WTC11 (cell line): ENCODE results near the gene CSNK1A1L.

Experiments used
- ESRRA ChIP-seq: sonication (generic); formaldehyde crosslinking; IDR thresholded peaks from 2 replicates; pipeline ENCODE4 v1.8.1; 2022; ENCODE audit warnings: mild to moderate bottlenecking, missing genetic modification reagents, borderline replicate concordance
- FOXJ3 ChIP-seq: sonication (generic); formaldehyde crosslinking; IDR thresholded peaks from 2 replicates; pipeline ENCODE4 v1.9.0; 2021; ENCODE audit warnings: missing genetic modification reagents, mild to moderate bottlenecking, borderline replicate concordance
- FOXK1 ChIP-seq: sonication (generic); formaldehyde crosslinking; IDR thresholded peaks from 2 replicates; pipeline ENCODE4 v1.8.0; 2022; ENCODE audit warnings: mild to moderate bottlenecking, moderate library complexity, missing genetic modification reagents
- FOXP1 ChIP-seq: sonication (generic); formaldehyde crosslinking; IDR thresholded peaks from 2 replicates; pipeline ENCODE4 v1.8.0; 2022; ENCODE audit warnings: missing genetic modification reagents, mild to moderate bottlenecking, moderate library complexity, borderline replicate concordance
- MXD4 ChIP-seq: fragments of 250-450 bp; sonication (Bioruptor Pico); IDR thresholded peaks from 2 replicates; pipeline ENCODE4 v1.8.0; 2021; ENCODE audit warnings: mild to moderate bottlenecking, moderate library complexity, borderline replicate concordance
- NR2C2 ChIP-seq: sonication (generic); formaldehyde crosslinking; IDR thresholded peaks from 2 replicates; pipeline ENCODE4 v1.8.0; 2022; ENCODE audit warnings: mild to moderate bottlenecking, missing genetic modification reagents
- USF1 ChIP-seq: sonication (generic); formaldehyde crosslinking; IDR thresholded peaks from 2 replicates; pipeline ENCODE4 v1.8.0; 2022; ENCODE audit warnings: mild to moderate bottlenecking, missing genetic modification reagents
- USF2 ChIP-seq: sonication (generic); formaldehyde crosslinking; IDR thresholded peaks from 2 replicates; pipeline ENCODE4 v1.8.1; 2023; ENCODE audit warnings: mild to moderate bottlenecking, missing genetic modification reagents, moderate library complexity
- TF ChIP-seq, protein P1 (sequence below): sonication (generic); formaldehyde crosslinking; IDR thresholded peaks from 2 replicates; pipeline ENCODE4 v1.8.1; 2022; ENCODE audit warnings: low read depth, missing genetic modification reagents, borderline replicate concordance
- TF ChIP-seq, protein P2 (sequence below): fragments of 200-600 bp; IDR thresholded peaks from 2 replicates; pipeline ENCODE4 v1.8.0; 2022; ENCODE audit warnings: antibody characterized with exemption
- TF ChIP-seq, protein P3 (sequence below): sonication (generic); formaldehyde crosslinking; IDR thresholded peaks from 2 replicates; pipeline ENCODE4 v1.8.1; 2022; ENCODE audit warnings: mild to moderate bottlenecking, missing genetic modification reagents, moderate library complexity, borderline replicate concordance
- TF ChIP-seq, protein P4 (sequence below): fragments of 250-450 bp; sonication (Bioruptor Pico); conservative IDR thresholded peaks from 2 replicates; pipeline ENCODE4 v1.9.0; 2021; ENCODE audit warnings: mild to moderate bottlenecking
- TF ChIP-seq, protein P5 (sequence below): sonication (generic); formaldehyde crosslinking; IDR thresholded peaks from 2 replicates; pipeline ENCODE4 v1.8.0; 2023; ENCODE audit warnings: mild to moderate bottlenecking, missing genetic modification reagents

GRCh38 chr13:37142877-37143276, 37.4 kb upstream of the CSNK1A1L start:
- TF ChIP-seq NR2C2 (CRISPR knock-in tag) (no peak), FOXP1 (no peak), ESRRA (CRISPR knock-in tag) (no peak), FOXJ3 (CRISPR knock-in tag) (no peak), USF1 (CRISPR knock-in tag) (no peak), MXD4 (CRISPR knock-in tag) (no peak), USF2 (CRISPR knock-in tag) (no peak), FOXK1 (CRISPR knock-in tag) (no peak)
- TF ChIP-seq, protein P1, sequence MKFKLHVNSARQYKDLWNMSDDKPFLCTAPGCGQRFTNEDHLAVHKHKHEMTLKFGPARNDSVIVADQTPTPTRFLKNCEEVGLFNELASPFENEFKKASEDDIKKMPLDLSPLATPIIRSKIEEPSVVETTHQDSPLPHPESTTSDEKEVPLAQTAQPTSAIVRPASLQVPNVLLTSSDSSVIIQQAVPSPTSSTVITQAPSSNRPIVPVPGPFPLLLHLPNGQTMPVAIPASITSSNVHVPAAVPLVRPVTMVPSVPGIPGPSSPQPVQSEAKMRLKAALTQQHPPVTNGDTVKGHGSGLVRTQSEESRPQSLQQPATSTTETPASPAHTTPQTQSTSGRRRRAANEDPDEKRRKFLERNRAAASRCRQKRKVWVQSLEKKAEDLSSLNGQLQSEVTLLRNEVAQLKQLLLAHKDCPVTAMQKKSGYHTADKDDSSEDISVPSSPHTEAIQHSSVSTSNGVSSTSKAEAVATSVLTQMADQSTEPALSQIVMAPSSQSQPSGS (CRISPR knock-in tag) = no peak
- TF ChIP-seq, protein P2, sequence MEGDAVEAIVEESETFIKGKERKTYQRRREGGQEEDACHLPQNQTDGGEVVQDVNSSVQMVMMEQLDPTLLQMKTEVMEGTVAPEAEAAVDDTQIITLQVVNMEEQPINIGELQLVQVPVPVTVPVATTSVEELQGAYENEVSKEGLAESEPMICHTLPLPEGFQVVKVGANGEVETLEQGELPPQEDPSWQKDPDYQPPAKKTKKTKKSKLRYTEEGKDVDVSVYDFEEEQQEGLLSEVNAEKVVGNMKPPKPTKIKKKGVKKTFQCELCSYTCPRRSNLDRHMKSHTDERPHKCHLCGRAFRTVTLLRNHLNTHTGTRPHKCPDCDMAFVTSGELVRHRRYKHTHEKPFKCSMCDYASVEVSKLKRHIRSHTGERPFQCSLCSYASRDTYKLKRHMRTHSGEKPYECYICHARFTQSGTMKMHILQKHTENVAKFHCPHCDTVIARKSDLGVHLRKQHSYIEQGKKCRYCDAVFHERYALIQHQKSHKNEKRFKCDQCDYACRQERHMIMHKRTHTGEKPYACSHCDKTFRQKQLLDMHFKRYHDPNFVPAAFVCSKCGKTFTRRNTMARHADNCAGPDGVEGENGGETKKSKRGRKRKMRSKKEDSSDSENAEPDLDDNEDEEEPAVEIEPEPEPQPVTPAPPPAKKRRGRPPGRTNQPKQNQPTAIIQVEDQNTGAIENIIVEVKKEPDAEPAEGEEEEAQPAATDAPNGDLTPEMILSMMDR = no peak
- TF ChIP-seq, protein P3, sequence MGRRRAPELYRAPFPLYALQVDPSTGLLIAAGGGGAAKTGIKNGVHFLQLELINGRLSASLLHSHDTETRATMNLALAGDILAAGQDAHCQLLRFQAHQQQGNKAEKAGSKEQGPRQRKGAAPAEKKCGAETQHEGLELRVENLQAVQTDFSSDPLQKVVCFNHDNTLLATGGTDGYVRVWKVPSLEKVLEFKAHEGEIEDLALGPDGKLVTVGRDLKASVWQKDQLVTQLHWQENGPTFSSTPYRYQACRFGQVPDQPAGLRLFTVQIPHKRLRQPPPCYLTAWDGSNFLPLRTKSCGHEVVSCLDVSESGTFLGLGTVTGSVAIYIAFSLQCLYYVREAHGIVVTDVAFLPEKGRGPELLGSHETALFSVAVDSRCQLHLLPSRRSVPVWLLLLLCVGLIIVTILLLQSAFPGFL (CRISPR knock-in tag) = no peak
- TF ChIP-seq, protein P4, sequence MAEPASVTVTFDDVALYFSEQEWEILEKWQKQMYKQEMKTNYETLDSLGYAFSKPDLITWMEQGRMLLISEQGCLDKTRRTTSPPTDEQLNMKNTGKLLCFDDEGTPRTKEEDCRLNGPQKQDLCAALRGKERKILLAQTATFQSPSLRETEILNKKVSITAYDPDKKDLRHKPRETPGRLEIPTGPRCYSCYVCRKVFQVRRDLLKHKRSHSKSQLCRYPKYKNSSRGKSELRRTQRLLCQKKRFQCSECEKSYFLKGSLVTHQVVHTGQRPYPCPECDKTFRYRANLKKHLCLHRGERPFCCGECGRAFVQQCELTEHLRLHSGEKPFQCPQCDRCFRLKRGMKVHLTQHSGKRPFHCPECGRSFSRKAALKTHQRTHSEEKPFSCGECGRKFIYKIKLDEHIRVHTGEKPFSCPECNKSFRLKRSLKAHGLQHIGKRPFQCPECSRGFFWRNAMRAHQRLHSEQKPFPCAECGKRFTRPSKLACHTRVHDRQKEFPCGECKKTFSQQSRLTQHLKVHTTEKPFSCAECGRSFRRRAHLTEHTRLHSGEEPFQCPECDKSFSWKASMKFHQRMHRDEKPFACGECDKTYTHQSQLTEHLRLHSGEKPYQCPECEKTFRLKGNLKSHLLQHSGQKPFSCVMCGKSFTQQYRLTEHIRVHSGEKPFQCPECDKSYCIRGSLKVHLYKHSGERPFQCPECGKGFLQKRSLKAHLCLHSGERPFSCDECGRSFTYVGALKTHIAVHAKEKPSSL = no peak
- TF ChIP-seq, protein P5, sequence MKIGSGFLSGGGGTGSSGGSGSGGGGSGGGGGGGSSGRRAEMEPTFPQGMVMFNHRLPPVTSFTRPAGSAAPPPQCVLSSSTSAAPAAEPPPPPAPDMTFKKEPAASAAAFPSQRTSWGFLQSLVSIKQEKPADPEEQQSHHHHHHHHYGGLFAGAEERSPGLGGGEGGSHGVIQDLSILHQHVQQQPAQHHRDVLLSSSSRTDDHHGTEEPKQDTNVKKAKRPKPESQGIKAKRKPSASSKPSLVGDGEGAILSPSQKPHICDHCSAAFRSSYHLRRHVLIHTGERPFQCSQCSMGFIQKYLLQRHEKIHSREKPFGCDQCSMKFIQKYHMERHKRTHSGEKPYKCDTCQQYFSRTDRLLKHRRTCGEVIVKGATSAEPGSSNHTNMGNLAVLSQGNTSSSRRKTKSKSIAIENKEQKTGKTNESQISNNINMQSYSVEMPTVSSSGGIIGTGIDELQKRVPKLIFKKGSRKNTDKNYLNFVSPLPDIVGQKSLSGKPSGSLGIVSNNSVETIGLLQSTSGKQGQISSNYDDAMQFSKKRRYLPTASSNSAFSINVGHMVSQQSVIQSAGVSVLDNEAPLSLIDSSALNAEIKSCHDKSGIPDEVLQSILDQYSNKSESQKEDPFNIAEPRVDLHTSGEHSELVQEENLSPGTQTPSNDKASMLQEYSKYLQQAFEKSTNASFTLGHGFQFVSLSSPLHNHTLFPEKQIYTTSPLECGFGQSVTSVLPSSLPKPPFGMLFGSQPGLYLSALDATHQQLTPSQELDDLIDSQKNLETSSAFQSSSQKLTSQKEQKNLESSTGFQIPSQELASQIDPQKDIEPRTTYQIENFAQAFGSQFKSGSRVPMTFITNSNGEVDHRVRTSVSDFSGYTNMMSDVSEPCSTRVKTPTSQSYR (CRISPR knock-in tag) = no peak
